Measurements from ENCODE around the gene ECI1.

ECI1 gene

DNA sequence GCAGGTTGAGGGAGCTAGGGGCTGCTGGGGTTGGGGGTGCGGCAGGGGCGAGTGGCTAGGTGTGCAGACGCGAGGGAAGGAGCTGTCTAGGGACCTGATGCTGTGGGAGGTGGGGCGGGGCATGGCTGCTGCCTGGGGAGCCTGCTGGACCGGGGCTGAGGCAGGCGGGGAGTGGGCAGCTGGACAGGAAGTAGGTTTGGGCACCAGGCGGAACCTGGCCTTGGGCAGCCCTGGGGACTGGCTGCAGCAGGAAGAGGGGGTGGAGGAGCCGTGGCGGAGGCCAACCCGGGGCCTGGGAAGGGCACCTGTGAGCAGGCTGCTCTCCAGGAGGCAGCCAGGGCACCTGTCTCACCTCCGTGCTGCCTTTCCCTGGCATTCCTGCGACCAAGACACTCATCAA lies 21.0 kb downstream of the ECI1 start:
- FAIRE-seq: no peak
- TF ChIP-seq, protein P1, sequence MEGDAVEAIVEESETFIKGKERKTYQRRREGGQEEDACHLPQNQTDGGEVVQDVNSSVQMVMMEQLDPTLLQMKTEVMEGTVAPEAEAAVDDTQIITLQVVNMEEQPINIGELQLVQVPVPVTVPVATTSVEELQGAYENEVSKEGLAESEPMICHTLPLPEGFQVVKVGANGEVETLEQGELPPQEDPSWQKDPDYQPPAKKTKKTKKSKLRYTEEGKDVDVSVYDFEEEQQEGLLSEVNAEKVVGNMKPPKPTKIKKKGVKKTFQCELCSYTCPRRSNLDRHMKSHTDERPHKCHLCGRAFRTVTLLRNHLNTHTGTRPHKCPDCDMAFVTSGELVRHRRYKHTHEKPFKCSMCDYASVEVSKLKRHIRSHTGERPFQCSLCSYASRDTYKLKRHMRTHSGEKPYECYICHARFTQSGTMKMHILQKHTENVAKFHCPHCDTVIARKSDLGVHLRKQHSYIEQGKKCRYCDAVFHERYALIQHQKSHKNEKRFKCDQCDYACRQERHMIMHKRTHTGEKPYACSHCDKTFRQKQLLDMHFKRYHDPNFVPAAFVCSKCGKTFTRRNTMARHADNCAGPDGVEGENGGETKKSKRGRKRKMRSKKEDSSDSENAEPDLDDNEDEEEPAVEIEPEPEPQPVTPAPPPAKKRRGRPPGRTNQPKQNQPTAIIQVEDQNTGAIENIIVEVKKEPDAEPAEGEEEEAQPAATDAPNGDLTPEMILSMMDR (IDR thresholded peaks at IDR 0.05; ENCODE audit: insufficient read depth, missing control alignments): no peak
- DNase-seq (ENCODE audit: insufficient read length, low spot score): no peak

DNA sequence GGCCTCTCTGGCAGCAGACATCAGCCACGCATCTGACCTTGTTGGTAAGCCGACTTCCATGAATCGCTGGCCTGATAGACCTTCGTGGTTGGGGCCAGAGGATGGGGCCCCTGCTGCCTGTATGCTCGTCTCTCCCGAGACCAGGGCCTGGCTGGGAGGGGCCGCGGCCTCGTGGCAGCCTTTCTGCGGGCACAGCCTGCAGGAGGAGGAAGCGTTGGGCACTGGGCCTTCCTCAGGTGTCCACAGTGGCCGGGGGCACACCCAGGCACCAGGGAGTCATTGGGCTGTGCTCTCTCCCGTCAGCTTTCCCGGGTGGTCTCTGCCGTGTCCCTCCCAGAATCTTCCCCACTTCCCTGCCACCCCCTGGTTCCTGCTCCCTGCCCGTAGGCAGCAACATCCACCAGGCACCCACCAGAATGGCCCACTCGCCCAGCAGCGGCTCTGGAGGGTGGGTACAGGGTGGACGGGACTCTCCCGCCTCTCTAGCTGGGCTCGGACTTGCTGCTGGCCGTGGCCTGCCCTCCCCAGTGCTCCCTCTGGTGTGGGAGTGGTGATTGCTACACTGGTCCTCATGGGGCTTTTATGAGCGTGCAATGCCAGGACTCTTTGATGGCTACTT lies 21.6 kb downstream of the ECI1 start:
- FAIRE-seq: no peak
- TF ChIP-seq, protein P1 (IDR thresholded peaks at IDR 0.05; ENCODE audit: insufficient read depth, missing control alignments): no peak
- no peak for DNase-seq (ENCODE audit: insufficient read length, low spot score)

DNA sequence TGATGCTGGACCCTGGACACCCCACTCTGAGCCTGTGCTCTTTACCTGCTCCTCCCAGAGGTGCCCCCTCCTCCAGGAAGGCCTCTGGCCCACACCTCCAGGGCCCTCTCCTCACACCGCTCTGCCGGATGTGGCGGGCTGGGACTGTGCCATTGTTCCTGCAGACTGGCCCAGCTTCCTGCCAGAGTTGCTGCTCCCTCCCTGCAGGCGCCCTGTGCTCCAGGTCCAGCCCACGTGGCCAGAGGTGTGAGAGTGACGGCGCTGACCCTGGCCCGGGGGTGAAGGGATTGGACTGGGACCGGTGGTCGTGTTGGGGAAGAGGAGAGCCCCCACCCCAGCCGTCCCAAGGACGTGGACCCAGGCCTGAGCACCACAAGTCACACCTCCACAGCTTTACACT lies 22.3 kb downstream of the ECI1 start:
- DNase-seq (ENCODE audit: insufficient read length, low spot score): no peak
- FAIRE-seq: no peak
- TF ChIP-seq, protein P1 (IDR thresholded peaks at IDR 0.05; ENCODE audit: insufficient read depth, missing control alignments): no peak

DNA sequence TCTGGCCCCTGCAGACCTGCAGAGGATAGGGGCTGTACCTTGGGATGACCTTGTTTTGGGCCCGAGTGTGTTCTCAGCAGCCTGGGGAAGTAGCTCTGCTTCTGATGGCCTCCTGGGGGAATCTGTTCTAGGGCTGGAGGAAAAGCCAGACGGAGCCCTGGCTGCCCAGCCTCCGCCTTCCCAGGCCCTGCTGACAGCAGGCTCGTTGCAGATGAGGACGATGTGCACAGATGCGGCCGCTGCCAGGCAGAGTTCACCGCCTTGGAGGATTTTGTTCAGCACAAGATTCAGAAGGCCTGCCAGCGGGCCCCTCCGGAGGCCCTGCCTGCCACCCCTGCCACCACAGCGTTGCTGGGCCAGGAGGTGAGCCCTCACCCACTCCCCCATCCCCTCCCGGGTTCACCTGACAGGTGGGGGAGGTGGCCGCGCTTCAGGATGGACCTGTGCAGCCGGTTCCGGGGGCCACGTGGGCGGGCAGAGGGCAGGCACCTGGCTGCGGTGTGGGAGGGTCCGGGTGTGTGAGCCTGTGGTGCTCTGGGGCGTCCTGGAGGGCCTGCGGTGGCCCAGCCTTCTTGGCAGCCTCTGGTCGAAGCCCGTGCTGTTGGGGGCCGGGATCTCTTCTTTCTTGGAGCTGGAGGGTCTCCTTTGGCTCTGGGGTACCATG lies 23.1 kb downstream of the ECI1 start:
- DNase-seq (ENCODE audit: insufficient read length, low spot score) (no peak), FAIRE-seq (no peak)
- TF ChIP-seq, protein P1 (IDR thresholded peaks at IDR 0.05; ENCODE audit: insufficient read depth, missing control alignments): no peak

DNA sequence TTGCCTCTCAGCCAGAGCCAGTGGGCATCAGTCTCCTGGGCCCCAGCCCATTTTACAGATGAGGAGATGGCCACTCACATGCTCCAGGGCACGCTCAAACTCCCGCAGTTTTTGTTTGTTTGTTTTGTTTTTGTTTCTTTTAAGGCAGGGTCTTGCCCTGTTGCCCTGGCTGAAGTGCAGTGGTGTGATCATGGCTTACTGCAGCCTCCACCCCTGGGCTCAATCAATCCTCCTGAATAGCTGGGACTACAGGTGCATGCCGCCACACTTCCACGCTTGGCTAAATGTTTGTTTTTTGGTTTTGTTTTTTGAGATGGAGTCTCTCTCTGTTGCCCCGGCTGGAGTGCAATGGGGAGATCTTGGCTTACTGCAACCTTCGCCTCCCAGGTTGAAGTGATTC lies 24.5 kb downstream of the ECI1 start:
- FAIRE-seq (no peak), DNase-seq (ENCODE audit: insufficient read length, low spot score) (no peak)
- TF ChIP-seq, protein P1 (IDR thresholded peaks at IDR 0.05; ENCODE audit: insufficient read depth, missing control alignments): no peak

DNA sequence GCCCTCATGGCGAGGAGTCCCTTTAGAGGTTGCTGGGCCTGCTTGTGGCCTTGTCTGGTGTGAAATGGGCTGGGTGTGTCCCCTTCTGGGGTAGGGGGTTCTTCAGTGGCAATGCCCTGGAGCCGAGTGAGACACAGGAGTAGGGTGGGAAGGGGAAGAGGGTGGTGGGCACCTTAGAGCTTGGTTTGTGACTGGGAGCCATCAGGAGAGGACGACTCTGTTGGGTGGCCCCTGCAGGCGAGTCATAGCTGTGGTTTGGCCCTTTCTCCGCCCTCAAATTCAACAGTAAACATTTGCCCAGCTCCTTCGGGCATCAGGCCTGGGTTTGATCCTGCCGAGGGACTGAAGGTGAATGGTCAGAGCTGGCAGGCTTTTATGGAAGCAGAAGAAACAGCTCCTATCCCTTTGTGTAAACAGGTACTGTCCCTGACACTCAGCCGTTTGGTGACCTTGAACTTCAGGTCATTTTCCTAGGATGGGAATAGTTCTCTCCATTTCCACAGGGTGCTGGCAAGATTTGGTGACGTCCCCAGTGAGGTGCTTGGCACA lies 25.1 kb downstream of the ECI1 start:
- DNase-seq (ENCODE audit: insufficient read length, low spot score) (no peak), FAIRE-seq (no peak)
- TF ChIP-seq, protein P1 (IDR thresholded peaks at IDR 0.05; ENCODE audit: insufficient read depth, missing control alignments): no peak

DNA sequence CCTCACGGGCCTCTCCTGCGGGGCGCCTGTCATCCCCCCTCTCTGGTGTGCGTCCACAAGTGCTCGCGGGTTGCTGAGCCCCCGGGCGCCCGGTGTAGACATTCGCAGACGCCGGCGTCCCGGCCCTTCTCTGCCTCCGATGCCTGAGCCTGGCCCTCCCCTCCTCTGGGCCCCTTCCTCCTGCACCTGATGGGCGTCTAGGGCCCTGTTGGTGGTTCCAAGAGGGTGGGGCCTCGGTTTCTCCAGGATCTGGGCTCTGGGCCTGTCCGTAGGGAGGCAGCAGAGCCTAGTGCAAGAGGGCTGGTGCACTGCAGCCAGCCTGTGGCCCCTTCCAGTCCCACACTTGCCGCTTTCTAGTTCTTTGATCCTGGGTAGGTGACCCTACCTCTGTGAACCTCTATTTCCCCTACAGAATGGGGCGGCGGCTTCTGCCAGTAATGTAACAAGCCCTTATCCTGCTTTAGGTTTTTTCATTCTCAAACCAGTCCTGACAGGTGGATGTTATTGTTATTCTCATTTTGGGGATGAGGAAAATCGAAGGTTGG lies 27.4 kb downstream of the ECI1 start:
- no peak for DNase-seq (ENCODE audit: insufficient read length, low spot score)
- FAIRE-seq: no peak

More for the DNA sequence above, 27.4 kb downstream of the ECI1 start:
- TF ChIP-seq, protein P1 (IDR thresholded peaks at IDR 0.05; ENCODE audit: insufficient read depth, missing control alignments): no peak
